T-helper 22 cell (primary cell): ENCODE measurements around the gene ANXA5.
"Not testable (repeated sequence)": the region's sequence is repeated elsewhere in the genome, so short reads cannot be mapped to it uniquely, and the experiment has no call there.

Experiments
- DNase-seq: peaks from one replicate; pipeline ENCODE4 v3.0.0-alpha.2; 2020; ENCODE audit warnings: low read depth

The ANXA5 gene

DNA sequence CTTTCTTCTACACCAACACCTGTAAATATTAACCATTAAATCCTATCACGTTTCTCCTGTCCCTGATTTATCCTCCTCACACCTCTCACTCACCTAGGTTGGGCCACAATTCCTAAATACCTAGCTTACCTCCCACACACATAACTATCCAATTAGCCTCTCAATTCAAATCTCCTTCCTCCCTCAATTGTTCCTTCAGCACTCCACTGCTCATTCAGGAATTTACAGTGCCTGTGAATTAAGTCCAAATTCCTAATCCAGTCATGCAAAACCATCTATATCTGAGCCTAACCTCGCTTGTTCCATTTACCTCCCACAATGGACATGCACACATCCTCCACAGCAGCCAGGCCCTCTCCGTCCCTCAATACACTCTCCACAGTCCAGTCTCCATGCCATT lies 17.5 kb downstream of the ANXA5 start:
- DNase-seq: no peak

DNA sequence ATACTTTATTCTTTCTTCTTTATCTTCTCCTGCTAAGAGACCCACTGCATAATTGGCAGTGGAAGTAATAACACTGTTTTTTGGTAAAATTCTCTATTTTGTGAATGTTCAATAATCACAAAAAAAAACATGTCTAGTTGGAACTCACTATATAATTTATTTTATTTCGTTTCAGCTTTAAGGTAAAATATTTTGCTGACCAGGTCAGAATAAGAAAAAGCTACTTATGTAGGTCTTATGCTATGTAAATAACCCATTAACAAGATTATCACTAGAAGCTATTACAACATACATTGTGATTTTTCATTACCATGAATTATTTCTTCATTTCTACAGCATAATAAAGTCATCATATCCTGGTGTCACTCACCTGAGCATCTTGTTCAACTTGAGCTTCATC lies 19.3 kb downstream of the ANXA5 start:
- no peak for DNase-seq

DNA sequence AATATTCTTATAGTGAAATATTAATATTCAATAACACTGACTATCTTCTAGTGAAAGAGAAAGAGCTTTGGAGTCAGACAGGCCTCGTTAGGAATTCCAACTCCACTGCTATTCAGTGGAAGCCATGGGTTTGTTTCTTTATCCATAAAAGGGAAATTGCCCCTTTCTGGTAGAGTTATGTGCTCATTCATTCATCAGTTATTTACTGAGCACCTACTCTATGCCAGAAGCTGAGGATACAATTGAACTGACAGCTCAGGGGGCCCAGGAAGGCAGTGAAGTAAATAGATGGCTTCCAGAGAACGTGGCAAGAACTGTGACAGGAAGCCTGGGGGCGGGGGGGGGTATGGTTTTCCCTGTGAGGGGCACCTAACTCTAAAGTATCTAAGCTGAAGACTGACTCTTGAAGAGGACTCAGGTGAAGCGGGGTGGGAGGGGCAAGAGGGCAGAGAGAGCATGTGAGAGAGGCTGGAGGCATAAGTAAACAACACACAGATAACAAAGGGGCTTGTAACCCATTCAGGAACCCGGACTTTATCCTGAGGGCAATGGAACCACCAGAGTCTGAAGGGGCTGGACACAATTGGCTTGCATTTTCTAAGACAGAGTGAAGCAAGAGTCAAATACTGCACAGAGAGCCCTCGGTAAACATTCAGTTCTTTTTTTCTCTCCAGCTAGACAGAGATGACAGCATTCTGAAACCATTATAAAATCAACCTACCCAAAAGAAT lies 20.3 kb downstream of the ANXA5 start:
- no peak for DNase-seq

- DNase-seq: no peak
Measured at GRCh38 chr4:121675715-121676114, 21.1 kb downstream of the ANXA5 start.

- no peak for DNase-seq
Measured at GRCh38 chr4:121674696-121675095, 22.1 kb downstream of the ANXA5 start.

DNA sequence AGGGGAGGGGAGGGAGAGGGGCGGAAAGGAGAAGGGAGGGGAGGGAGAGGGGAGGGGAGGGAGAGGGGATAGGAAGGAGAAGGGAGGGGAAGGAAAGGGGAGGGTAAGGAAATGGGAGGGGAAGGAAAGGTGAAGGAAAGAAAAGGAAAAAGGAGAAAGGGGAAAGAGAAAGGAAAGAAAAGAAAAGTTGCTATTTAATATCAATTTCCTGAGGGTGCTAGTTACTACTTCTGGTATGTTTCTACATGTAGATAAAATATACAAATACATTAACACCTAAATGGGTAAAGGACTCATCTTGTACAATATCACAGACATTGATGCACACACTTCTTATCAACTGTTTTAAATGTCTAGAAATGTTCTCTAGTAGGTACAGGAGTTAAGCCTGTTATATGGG lies 22.6 kb downstream of the ANXA5 start:
- no peak for DNase-seq

- DNase-seq: no peak
Measured at GRCh38 chr4:121669163-121669550, 27.6 kb downstream of the ANXA5 start.

DNA sequence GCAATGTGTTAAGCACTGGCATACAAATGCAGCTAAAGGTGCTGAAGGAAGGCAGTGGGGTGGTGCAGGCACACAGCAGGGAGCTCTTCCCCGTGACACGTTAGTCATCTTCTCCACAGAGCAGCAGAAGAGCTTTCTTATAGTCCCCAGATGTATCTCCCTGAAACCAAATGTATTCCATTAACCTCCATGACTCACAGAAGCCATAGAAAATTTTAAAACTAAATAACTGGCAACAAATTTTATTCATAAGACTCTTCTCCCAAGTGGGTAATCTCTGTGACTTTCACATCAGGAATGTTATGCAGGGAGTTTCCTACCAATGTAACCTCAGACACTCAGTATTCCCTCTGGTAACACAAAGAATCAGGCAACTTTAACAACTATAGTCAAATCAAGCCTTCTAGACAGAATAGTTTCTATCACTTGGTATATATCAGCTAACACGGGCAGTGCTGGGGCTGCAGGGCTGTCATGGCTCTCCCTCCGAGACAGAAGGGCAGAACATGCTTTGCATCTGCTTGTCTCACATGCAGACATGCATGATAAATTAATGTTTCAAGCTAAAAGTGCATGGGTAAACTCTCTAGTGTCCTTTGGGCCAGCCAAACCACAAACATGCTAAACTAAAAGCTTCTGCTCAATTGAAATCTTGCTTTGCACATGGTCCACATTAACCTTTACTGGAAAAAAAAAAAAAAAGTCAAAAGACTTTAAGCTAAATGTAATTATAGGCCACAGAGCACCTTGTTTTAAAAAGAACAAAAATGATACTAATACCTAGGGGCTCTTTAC lies 28.2 kb downstream of the ANXA5 start:
- no peak for DNase-seq

DNA sequence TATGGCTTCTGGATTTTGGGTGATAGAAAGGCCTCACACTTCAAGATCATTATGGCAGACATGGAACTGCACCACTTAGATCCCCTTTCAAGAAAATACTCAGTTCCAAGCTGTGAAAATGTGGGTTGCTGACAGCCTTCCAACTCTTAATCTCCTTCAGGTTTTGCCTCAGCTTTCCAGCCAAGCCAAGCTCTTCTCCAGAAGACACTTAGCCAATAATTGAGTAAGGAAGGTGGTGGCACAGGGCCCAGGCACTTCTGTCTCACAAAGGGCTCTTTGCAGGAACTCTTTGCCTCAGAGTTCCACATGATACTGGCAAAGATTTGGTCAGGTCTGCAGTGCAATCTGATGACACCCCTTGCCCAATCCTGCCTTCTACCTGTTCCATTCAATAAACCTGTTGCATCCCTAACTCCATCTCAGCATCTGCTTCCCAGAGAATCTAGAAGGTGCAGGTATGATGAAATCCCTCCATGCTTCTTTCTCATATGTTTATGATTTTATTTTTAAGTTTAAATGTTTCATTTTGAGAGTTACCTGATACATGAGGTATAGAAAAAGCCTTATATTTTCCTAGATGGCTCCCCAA lies 30.6 kb downstream of the ANXA5 start:
- DNase-seq: no peak

- no peak for DNase-seq
Measured at GRCh38 chr4:121665371-121665770, 31.4 kb downstream of the ANXA5 start.

GRCh38 chr4:121662225-121662624 lies 34.6 kb downstream of the ANXA5 start:
- no peak for DNase-seq

DNA sequence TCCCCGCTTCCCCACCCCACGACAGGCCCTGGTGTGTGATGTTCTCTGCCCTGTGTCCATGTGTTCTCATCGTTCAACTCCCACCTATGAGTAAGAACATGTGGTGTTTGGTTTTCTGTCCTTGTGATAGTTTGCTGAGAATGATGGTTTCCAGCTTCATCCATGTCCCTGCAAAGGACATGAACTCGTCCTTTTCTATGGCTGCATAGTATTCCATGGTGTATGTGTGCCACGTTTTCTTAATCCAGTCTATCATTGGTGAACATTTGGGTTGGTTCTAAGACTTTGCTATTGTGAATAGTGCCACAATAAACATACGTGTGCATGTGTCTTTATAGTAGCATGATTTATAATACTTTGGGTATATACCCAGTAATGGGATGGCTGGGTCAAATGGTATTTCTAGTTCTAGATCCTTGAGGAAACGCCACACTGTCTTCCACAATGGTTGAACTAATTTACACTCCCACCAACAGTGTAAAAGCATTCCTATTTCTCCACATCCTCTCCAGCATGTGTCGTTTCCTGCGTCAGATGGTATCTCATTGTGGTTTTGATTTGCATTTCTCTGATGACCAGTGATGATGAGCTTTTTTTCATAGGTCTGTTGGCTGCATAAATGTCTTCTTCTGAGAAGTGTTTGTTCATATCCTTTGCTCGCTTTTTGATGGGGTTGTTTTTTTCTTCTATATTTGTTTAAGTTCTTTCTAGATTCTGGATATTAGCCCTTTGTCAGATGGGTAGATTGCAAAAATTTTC lies 36.4 kb downstream of the ANXA5 start:
- DNase-seq: not testable (repeated sequence)

DNA sequence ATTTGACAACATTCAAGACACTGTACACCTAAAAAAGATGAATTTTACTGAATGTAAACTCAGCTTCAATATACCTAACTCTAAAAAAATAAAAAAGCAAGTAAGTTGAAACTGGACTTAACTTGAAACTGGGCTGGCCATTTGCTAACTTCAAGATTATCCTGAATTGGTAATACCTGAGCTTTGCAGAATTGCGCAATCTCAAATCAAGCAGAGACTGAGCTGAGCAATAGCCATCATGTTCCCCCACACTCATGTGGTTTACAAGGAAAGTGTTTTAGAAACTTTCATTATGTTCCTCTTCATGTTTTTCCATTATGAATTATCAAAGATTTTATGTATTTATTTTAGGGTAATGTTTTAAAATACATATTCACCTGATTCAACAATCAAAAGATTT lies 38.7 kb downstream of the ANXA5 start:
- no peak for DNase-seq

DNA sequence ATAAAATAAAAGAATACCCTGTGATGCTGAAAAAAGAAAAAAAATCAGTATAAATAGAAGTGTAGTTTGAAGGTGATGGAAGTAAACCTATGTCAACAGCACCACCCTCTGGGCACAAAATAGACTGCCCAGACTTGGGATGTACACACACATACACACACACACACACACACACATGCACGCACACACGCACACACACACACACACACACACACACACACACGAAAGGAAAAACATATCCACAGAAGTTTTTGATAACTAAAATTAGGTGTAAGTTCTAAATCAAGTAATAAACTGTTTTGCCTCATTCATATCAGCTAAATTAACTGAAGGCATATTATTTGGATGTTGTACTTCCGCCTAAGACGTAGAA lies 40.5 kb downstream of the ANXA5 start:
- DNase-seq: no peak

GRCh38 chr4:121655320-121656268 lies 41.2 kb downstream of the ANXA5 start:
- DNase-seq: no peak

DNA sequence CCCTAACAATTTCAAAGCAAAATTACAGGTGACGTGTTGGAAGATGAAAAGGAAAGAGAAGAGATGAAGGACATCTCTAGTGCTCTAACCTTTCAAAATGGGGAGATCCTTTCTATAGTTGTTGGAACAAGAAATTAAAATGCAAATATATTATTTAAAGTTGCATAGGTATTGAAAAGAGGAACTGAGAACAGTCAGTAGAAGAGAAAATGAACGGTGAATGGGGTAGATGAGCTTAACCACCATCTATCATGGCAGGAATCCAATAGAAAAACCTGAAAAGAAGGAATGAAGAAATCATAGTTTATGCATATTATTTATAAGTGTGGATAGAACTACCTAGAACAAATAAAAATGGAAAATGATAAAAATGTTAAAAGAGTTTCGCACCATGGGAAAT lies 42.0 kb downstream of the ANXA5 start:
- no peak for DNase-seq

- no peak for DNase-seq
Measured at GRCh38 chr4:121653986-121654385, 42.8 kb downstream of the ANXA5 start.

DNA sequence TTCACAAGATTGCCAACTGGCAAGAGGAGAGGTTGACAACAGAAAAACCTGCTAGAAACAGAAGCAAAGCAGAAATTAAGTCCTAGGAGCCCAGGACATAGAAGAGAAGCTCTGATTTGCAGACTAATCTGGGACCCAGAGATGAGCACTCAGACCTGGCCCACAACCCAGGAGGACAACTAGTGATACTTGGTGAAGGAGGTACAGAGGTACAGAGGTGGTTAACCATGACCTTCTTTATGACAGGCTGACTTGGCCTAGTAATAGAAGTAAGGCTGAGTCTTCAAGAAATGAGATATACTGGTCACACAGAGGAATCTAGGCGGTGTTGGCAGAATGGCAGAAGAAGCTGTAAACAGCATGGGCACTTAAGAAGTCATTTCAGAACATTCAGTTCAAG lies 43.6 kb downstream of the ANXA5 start:
- DNase-seq: no peak

DNA sequence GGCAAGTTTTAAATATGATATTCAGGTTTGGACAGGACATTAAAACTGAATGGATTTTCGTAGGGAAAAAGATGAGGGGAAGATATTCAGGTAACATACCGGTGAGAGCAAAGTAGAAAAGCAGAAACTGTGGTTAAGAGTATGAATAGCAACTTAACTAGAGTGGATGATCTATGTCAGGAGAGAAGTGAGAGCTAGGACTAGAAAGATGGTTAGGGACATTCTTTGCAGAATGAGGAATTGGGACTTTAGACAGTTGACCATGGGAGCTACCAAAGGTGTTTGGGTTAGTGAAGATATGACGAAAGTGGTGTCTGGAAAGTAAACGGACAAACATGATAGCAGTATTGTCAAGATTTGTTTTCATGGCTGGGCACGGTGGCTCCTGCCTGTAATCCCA lies 45.2 kb downstream of the ANXA5 start:
- no peak for DNase-seq

GRCh38 chr4:121650741-121651140 lies 46.0 kb downstream of the ANXA5 start:
- DNase-seq: no peak

- DNase-seq: no peak
Measured at GRCh38 chr4:121648516-121648915, 48.3 kb downstream of the ANXA5 start.
